ENCODE data around the gene USP2.

The USP2 gene

DNA sequence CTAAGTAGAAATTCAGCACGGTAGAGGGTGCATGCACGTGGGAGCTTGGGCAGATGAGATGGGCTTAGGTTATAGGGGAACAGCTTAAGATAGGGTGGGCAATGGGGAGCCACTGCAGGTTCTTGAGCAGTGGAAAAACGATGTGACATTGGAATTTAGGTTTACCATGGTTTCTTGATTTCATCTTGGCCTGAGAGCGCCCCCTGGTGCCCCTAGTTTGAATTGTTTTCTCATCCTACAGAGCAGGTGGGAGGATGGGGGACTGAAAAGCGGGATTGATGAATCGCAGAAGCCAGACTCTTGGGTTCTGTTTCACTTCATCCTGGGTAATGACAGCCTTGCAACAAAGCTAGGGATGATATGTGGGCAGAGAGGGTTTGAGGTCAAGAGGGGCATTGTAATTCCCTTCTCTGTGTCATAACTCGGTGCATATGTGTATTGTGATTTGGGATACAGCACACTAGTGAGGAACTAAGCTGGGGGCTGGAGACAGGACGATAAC, 57.9 kb downstream of the USP2 start:
- DNase-seq (ENCODE audit: low read depth in 2 of 2): peak; percentile 73 to 80

DNA sequence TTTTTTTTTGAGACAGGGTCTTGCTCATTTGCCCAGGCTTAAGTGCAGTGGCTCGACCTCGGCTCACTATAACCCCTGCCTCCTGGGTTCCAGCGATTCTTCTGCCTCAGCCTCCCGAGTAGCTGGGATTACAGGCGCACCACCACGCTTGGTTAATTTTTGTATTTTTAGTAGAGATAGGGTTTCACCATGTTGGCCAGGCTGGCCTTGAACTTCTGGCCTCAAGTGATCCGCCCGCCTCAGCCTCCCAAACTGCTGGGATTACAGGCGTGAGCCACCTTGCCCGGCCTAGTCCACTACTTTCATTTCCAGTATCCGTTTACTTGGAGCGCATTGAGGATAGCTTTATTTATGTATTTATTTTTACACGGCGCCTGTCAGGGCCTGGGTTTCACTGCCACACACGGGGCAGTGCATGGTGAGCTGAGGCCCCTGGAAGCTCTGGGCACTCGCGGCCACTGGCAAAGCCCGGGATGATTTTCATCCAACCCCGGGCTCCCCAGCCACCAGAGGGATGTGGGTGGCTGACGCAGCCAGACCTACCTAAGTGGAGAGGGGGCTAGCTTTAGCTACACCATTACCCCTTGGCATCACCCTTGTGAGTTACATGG, 58.5 kb downstream of the USP2 start:
- no peak for DNase-seq (ENCODE audit: low read depth in 2 of 2)

DNA sequence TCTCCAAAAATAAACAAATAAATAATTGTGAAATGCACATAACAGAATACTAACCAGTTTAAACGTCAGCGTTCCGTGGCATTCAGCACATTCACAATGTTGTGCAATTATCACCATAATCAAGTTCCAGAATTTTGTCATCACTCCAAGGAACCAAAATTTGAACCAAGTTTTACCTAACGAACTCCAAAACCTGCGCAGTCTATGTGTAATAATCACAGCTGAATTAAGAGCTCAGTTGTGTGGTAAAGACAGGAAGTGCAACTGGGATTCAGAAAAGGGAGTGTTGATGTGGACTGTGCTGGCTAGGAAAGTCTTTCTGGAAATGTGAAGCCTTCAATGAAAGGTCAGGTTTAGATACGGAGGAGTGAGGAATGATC, 59.1 kb downstream of the USP2 start:
- no peak for DNase-seq (ENCODE audit: low read depth in 2 of 2)

DNA sequence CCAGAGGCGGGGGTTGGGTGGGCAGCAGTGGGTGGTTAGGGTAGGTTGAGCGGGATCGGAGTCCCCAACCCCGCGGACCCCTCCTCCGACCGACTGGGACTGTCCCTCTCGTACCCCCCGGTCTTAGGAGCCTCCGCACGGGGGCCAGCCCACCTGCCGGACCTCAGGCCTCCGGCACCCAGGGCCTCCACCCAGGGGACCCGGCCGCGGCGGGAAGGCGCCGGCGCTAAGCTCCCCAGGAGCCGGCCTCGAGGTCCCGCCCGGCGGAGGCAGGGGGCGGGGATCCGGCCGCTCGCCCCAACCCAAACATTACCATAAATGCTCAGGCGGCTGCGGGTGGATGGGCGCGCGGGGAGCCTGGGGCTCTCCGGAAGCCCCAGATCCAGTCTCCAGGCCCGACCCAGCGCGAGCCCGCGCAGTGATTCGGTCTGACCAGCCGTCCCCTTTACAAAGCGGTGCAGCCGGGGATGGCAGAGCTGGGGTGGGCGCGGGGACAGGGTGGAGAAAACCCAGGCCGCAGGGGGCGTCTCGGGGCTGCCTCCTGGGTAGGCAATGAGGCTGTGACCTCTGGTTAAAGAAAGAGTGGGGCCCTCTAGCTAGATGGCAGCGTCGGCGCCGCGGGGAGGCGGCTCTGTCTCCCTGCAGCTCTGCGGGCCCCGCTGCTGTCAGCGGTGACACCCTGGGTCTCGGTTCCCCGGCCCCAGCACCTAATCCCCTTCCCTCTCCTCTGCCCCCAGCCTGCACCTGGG, 60.5 kb downstream of the USP2 start:
- DNase-seq (ENCODE audit: low read depth in 2 of 2): peak in 1 of 2 donors; percentile 41

DNA sequence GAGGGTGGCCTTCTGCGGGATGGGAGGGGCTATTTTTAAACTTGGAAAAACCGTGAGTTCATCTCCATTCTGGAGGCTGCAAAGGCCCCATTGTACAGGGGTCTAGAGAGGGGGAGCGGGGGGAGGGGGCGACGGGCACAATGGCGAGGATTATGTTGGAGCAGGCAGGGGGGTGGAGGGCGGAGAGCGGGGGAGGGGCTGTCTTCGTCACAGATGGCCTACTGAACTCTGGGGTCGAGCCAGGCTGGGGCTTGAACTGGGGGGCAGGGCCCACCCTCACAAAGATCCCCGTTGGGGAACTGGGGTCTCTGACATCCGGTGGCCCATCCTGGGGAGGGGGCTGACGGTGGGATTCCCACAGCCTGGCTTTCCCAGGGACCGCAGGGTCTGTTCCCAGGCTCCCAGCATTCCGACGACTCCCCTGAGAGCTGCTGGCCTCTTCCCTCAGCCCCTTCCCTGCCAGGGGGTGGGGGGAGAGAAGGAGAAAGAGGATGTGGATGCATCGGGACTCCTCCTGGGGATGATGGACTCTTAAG, 61.2 kb downstream of the USP2 start:
- no peak for DNase-seq (ENCODE audit: low read depth in 2 of 2)

DNA sequence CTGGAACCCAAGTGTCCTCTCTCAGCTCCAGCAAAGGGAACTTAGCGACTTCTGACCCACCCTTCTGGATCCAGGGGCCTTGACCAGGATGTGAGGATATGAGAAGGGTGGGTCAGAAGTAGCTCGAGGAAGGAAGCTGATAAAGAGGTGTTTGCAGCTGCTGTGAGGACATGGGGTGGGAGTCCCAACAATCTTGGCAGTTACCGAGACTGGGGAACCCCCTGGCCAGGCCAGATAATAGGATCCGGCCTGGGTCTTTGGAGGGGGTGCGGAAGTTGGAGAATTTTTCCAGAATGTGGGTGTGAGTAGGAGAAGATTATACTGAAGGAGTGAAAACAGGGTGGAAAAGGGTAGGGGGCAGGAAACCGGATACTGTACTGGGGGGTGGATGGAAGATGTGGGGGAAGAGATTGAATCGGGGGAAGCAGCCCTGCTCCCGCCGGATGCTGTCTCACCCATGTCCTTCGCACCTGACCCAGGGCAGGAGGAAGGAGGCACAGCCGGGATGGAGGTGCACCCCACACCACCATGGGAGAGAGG, 61.7 kb downstream of the USP2 start:
- no peak for DNase-seq (ENCODE audit: low read depth in 2 of 2)

DNA sequence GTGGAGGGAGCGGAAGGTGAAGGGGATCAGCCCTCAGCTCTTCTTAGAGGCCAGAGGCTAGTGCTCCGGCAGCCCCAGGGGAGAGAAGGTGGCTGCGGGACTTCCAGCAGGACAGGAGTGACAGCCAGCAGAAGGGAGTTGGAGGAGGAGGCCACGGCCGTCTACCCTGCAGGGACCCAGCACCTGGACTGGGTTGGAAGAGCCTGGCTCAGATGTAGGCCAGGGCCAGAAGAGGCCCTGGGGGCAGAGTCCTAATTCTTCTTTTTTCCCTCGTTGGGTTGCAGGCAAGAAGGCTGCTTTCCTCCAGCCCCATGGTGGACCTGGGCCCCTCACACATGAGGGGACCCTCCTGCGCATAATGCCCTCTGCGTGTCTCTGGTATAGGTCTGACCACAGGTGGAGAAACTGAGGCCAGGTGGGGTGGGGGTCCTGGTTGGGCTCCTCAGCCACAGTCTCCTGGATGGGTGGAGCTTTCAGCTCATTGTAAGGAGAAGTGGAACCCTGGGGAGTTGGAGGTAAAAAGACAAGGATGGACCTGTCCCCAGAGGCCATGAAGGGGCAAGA, 62.3 kb downstream of the USP2 start:
- DNase-seq (ENCODE audit: low read depth in 2 of 2): no peak

DNA sequence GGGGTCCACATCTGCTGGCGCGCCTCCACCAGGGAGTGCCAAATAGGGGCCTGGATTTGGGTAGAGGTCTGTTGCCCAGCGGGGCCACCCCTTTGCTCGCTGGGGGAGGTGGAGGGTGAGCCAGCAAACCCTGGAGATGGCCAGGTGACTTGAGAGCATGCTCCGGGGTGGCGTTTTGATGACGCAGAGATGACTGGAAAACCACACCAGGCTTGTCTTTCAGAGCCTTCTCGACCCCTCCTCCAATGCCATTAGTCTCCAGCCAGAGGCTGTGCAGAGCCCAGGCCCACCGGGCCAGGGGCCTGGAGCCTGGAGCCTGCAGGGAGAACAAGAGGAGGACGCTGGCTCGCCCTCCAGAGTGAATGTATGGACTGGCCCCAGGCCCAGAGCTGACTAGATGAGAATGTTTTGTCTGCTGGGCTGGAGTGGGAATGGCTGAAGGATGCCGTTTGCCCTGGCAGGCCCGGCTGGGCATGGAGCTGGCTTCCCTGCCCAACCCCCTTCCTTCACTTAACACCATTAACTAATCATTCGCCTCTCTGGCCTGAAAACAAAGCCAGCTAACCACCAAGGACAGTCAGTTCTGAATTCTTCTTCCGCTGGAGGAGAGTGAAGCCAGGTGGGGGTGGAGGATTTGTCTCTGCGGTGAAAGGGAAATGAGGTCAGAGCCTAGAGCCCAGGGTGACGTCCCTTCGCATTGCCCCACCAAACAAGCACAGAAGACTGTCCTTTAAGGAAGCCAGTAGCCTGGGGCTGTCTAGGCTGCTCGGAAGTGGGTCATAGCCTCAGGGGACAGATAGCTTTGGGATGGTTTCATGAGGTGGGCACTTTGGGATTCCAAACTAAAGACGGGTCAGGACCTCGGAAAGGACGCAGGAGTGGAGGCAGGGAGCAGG, 63.0 kb downstream of the USP2 start:
- DNase-seq (ENCODE audit: low read depth in 2 of 2): no peak

DNA sequence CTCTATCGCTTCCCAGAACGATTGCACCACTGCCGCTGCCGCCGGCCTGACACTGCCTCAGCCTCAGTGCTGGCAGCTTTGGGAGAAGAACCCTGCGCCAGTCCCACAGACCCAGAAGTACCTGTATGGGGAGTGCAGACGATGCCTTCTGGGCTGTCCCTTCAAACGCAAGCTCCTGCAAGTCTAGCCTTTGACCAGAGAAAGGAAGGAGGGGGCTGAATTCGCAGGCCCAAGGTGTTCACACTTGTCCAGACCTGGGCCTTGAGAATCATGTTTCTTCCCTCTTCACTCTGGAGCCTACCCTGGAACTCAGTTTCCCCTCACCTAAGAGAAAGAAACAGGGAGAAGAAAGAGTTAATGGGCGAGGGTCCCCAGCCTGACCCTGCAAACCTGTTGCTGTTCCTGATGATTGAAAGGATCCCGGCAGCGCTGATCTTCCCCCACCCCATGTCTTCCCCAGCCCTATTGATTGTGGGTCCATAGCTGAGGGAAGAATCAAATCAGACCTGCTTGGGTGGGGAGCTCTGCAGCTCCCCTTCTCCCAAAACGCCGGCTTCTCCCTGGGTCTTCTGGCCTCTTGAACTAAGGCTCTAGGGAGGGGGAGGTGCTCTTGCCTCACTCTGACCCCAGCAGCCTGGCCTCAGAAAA, 63.8 kb downstream of the USP2 start:
- DNase-seq (ENCODE audit: low read depth in 2 of 2): no peak

DNA sequence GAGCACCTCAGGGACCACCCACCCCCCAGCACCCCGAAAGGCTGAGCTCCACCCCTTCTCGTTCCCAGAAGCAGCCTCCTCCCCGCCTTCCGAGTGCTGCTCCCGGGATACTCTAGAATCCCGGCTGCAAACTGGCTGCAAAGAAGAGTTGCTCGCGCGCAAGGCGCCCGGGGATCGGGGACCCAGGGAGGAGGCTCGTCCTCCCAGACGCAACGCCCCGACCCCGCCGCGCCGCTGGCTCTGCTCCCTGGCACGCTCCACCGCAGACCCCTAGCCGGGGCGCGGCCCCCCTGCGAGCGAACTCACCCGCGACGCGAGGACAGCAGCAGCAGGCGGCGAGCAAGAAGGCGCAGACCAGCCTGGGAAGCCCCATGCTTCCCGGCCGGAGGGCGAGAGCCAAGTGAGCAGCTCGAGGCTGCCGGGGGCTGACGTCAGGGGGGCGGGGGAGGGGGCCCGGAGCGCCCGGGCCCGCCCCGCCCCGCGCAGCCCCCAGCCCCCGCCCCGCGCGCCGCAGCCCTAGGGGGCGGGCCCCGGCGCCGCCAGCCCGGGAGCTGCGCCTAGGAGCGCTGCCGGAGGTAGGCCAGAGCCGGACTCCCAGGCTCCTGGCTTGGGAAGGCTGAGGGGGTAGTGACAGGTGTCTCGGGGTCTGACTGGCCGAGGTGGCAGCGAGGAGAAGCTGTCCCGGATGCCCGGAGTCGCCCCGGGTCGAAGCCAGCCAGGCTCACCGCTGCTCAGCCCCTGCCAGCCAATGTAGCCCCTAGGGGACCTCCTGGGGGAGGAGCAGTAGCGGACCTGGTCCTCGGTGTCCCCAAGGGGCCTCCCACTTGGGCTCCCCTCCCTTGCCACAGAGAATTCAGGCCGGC, 64.5 kb downstream of the USP2 start, which contains the start of gene MCAM:
MCAM (minus strand) TSS at position 402 of the 863 bp plus-strand sequence; CDS start at position 373, 29 bp downstream.
- DNase-seq (ENCODE audit: low read depth in 2 of 2): no peak

DNA sequence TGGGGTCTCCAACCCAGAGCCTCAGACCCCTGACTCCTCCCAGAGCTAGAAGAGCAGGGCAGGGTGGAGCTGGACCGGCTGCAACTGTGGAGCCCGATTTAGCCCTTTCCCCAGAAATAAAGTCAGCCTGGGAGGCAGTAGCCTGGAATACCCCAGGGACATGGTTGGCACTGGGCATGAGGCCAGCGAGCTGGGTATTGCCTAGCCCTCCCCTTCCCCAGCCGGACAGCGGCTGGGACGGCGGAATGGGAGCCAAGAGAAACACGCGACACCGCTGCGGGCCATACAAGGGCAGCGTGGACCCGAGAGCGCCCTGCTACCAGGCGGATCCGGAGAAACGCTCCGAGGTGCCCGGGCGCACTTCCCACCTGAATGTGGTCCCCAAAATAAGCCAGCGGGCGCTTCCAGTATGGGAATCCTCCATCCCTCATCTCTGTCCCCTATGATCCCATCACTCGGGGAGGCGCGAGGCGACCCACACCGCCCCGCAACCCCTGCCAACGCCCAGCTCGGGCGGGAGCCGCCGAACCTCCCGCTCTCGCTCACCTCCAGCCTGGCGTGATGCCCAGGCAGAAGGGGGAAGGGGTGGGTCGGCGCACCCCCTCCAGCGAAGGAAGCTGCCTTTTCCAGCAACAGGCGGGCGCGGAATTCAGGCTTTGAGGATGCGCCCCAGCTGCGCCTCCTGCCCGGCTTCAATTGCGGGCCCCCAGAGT, 65.3 kb downstream of the USP2 start:
- no peak for DNase-seq (ENCODE audit: low read depth in 2 of 2)

DNA sequence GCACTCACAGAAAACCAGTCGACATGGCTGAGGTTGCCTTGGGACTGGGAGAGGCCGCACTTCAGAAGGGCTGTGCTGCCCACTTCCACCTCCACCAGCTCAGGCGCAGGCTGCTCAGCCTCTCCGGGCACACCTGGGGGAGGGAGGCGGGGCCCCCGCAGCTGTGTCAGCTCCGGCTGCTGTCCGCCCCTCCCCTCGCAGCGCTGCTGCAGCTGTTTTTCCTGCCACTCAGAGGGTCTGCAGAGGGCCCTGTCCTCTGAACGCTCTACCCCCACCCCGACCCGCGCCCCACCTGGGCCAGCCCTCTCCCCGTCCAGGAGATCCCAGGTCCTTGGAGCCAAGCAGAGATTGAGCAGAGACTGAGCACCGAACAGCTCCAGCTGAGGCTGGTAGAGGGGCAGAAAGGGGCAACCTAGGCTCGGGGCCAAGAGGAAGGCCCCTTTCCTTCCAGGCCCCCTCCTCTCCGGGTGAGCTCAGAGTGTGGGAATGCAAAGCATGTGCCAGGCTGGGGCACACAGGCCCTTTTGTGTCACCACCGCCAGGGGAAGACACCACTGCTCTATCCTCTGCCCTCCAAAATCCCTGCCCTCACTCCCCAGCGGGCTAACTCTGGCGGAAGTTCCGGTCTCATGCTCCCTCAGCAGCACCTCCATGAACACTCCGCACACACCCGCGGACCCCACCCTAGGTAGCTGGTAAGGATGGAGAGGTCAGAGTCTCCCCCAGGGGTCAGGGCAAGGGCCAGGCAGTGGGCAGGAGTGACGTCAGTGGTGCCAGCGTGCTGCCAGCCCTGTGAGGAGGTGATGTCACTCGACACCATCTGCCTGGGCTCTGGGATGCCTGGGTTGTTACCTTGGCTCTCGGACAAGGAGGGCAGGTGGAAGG, 66.1 kb downstream of the USP2 start:
- DNase-seq (ENCODE audit: low read depth in 2 of 2): peak; percentile 46 to 50

DNA sequence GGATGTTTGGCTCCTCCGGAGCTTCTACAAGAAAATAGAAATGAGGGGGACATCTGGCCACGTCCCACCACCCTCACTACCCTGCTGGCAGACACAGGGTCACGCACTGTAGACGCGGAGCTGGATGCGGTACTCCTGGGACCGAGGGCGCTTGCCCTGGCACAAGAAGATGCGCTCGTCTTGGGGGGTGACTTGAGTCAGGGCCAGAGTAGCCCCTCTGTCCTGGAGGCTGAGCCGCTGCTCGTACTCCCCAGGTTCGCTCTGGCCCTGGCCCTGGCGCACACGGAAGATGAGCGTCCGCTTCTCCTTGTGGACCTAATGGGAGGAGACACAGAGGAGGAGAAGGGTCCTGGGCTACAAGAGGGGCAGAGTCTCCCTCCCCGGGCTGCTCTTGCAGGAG, 66.8 kb downstream of the USP2 start:
- no peak for DNase-seq (ENCODE audit: low read depth in 2 of 2)

DNA sequence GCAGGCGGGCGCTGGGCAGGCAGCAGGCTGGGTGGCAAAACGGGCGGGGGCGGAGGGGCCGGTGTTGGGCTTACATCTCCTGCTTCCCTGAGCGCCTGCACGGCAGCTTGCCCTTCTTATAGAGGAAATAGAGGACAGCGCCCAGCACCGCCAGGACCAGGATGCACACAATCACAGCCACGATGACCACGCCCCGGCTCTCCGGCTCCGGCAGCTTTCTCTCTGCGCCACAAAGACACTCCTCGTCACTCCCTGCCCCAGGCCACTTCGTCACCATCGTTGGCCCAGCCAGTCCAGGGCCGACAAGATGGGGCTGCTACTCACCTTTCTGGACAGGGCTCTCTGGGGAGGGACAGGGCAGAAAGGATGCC, 70.8 kb downstream of the USP2 start:
- DNase-seq (ENCODE audit: low read depth in 2 of 2): no peak

DNA sequence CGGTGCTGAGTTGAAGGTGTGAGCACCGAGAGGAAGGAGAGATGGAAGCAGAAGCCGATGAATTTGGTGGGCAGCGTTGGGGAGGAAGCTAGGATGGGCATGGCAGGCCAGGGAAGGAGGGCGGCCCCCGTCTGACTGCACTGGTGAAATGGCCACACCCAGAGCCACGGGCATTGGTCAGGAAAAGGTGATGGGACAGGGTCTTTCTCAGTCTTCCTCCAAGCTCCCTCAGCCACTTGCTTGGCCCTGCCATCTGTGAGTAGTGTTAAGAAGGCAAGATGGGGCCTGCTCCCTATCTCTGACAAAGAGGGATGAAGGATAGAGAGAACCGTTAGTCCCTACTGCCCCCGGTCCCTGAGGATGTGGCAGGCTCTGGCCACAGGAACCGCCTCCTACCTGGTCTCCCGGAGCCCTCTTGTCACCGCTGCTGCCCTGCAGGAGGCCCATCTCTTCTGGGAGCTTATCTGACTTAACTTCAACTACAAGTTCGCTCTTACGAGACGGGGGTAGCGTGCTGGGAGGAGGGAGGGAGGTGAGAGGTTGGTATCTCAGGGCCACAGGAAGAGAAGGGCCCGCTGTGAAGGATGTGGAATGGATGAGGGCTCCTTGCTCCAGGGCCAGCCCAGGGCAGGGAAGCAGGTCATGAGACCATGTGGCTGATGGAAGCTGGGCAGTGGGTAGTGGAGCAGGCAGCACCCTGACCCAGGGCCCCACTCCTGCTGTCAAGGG, 71.4 kb downstream of the USP2 start:
- DNase-seq (ENCODE audit: low read depth in 2 of 2): no peak

DNA sequence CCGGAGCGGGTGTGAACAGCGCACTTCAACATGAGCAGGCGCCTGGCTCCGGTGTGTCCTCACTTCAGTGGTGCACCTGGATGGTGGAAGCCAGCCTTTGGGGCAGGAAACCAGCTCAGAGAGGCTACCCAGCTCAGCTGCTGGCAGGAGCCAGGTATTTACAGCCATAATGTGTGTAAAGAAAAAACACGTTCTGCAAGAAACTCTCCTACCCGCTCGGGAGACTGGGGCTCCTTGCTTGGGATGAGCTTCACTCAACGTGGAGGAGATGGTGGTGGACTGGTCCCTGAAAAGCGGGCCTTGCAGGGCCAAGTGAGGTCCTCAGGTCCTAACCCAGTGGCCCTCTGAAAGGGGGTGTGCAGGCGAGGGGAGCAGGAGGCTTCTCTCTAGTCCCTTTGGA, 72.1 kb downstream of the USP2 start:
- no peak for DNase-seq (ENCODE audit: low read depth in 2 of 2)

DNA sequence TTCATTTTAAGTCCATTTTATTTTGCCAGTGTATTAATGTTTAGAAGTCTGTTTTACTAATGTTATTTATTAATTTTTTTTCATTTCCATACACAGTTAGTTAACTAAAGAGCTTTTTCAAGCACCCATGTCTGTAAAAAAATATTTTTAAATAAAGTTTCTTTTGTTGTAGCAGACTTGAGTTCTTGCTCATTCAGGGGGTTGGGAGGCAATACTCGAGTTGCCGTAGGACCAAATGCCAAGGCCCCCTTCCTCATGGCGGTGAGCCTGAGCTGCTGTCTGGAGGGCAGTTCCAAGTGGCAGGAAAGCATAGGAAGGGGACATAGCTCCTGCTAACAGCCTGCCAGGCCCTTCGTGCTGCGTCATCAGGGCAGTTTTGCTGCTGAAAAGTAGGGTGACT, 73.5 kb downstream of the USP2 start:
- no peak for DNase-seq (ENCODE audit: low read depth in 2 of 2)

DNA sequence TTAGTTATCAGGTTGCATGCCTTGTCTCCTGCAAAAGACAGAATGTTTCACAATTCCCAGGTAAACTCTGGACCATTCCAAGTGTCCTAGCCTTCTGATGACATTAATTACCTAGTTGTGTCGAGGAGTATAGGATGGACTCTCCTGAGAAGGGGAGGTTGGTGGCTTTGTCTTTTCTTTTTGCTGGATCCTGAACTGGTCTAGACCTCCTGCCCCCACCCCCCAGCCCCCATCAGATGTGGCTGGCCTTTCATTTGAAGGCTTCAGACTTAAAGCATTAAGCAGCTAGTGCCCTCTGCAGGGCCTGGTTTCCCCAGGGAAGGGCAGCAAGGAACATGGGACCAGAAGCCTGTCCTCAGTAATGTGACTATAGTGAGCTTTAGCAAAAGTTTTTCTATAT, 74.3 kb downstream of the USP2 start:
- no peak for DNase-seq (ENCODE audit: low read depth in 2 of 2)
